Fibroblast of lung (primary cell): ENCODE results near the gene SAE1. TPM values are rescaled to one million over a fixed set of nuclear protein-coding genes. Genes with fewer than 3 reads are reported as not detected.
"Not testable (repeated sequence)": the region's sequence is repeated elsewhere in the genome, so short reads cannot be mapped to it uniquely, and the experiment has no call there.

ENCODE experiments used
- DNase-seq, 2 donors: peaks; one replicate each; pipeline versions ENCODE4 v3.0.0 to v3.0.0-alpha.2; 2010; ENCODE audit warnings: low read depth in 2 of 2
- H2AFZ ChIP-seq: 2 replicates; pipeline ENCODE4 v1.5.1; 2012; ENCODE audit warnings: low read length, control low read depth, inconsistent platforms
- H3K27ac ChIP-seq: 2 replicates; pipeline ENCODE4 v1.5.1; 2011; ENCODE audit warnings: low read length, control low read depth; ENCODE audit not compliant: insufficient read depth
- H3K27me3 ChIP-seq: 2 replicates; pipeline ENCODE4 v1.5.1; 2011; ENCODE audit warnings: mild to moderate bottlenecking, low read length; ENCODE audit not compliant: control insufficient read depth, insufficient read depth
- H3K36me3 ChIP-seq: 2 replicates; pipeline ENCODE4 v1.5.1; 2011; ENCODE audit warnings: low read length; ENCODE audit not compliant: control insufficient read depth, insufficient read depth
- H3K4me1 ChIP-seq: 2 replicates; pipeline ENCODE4 v1.5.1; 2011; ENCODE audit warnings: low read length; ENCODE audit not compliant: control insufficient read depth, insufficient read depth; ENCODE audit errors: extremely low read depth
- H3K4me2 ChIP-seq: 2 replicates; pipeline ENCODE4 v1.5.1; 2011; ENCODE audit warnings: low read length, control low read depth; ENCODE audit not compliant: insufficient read depth; ENCODE audit errors: extremely low read depth
- H3K4me3 ChIP-seq, 4 experiments: fragments of 200-600 bp in 1 of 4; sonication (generic) in 1 of 4; replicated peaks in 1 of 4; 2 replicates each; pipeline ENCODE4 v1.5.1; 2011 to 2016; ENCODE audit warnings: low read length in 4 of 4, low read depth in 3 of 4, mild to moderate bottlenecking in 3 of 4, control low read depth in 2 of 4, inconsistent platforms in 1 of 4, mixed read lengths in 1 of 4; ENCODE audit not compliant: insufficient read depth in 1 of 4; ENCODE audit errors: control extremely low read depth in 1 of 4
- H3K79me2 ChIP-seq: 2 replicates; pipeline ENCODE4 v1.5.1; 2012; ENCODE audit warnings: mild to moderate bottlenecking, low read length, inconsistent platforms; ENCODE audit not compliant: control insufficient read depth, insufficient read depth
- H3K9ac ChIP-seq: 2 replicates; pipeline ENCODE4 v1.5.1; 2011; ENCODE audit warnings: mild to moderate bottlenecking, low read length, control low read depth; ENCODE audit not compliant: insufficient read depth
- H3K9me3 ChIP-seq: 2 replicates; pipeline ENCODE4 v1.5.1; 2012; ENCODE audit warnings: low read depth, low read length; ENCODE audit not compliant: control insufficient read depth, insufficient read depth
- H4K20me1 ChIP-seq: 2 replicates; pipeline ENCODE4 v1.5.1; 2011; ENCODE audit warnings: low read length; ENCODE audit not compliant: control insufficient read depth, insufficient read depth; ENCODE audit errors: extremely low read depth
- CTCF ChIP-seq, 2 donors: IDR thresholded peaks in 1 of 2; conservative IDR thresholded peaks in 1 of 2; 1 replicate in 1 of 2; 2 replicates in 1 of 2; pipeline ENCODE4 v1.5.1; 2011 to 2012; ENCODE audit warnings: low read length in 2 of 2, control low read depth in 1 of 2, inconsistent platforms in 1 of 2, low read depth in 1 of 2, mild to moderate bottlenecking in 1 of 2
- EZH2 ChIP-seq: IDR thresholded peaks from 2 replicates; pipeline ENCODE4 v1.5.1; 2012; ENCODE audit warnings: low read length, control low read depth, mild to moderate bottlenecking; ENCODE audit errors: missing control alignments
- polyA plus RNA-seq, 2 donors: library from polyadenylated mRNA; depleted of rRNA in 1 of 2; stranded (reverse) in 1 of 2; unstranded in 1 of 2; fragments of >200 nt; gene quantifications; 2 replicates each; pipeline ENCODE4 v1.2.1, GENCODE V29; 2011 to 2012; ENCODE audit warnings: missing spikeins in 1 of 2
- total RNA-seq: library from RNA; depleted of rRNA; stranded (reverse); fragments of >200 nt; gene quantifications from 2 replicates; pipeline ENCODE4 v1.2.1, GENCODE V29; 2014

The SAE1 gene
- total and polyA plus RNA-seq, 2 donors (not counting 1 experiment from before 2014, with no cell fraction given) = 97.9 to 152 TPM

GRCh38 chr19:47243364-47243775 lies 112.7 kb downstream of the SAE1 start:
- no peak for DNase-seq
- peak overlapping the region; percentile 82 for H3K4me2 ChIP-seq
- no peaks in the 10 kb centered on the region for H3K79me2 ChIP-seq
- H3K9me3 ChIP-seq = no peaks in the 10 kb centered on the region
- H3K36me3 ChIP-seq = no peaks in the 10 kb centered on the region
- H3K9ac ChIP-seq = peak overlapping the region; percentile 52
- no peaks in the 10 kb centered on the region for H3K27me3 ChIP-seq
- H2AFZ ChIP-seq = peak overlapping the region; percentile 21
- no peak for TF ChIP-seq CTCF (conservative IDR thresholded peaks at IDR 0.05 in 1 of 2, IDR thresholded peaks at IDR 0.05 in 1 of 2; ENCODE audit: low read depth in 1 of 2, low read length in 2 of 2)
- no peak for TF ChIP-seq EZH2
- peaks cover 14% of the 10 kb centered on the region for H3K4me1 ChIP-seq
- no peaks in the 10 kb centered on the region for H4K20me1 ChIP-seq
- H3K4me3 ChIP-seq = peak overlapping the region in 3 of 4 experiments; percentile 24 to 78 (median 54)
- H3K27ac ChIP-seq = peak overlapping the region; percentile 73

GRCh38 chr19:47243776-47244547 lies 113.3 kb downstream of the SAE1 start:
- Histone ChIP-seq H3K27me3 (no peaks in the 10 kb centered on the region), H3K4me1 (peaks cover 14% of the 10 kb centered on the region), H3K79me2 (no peaks in the 10 kb centered on the region), H3K36me3 (no peaks in the 10 kb centered on the region), H4K20me1 (no peaks in the 10 kb centered on the region), H3K9ac (peak overlapping the region; percentile 52), H3K4me3 (peak overlapping the region; percentile 9 to 78 (median 39)), H3K4me2 (peak overlapping the region; percentile 82), H3K9me3 (no peaks in the 10 kb centered on the region), H2AFZ (peak overlapping the region; percentile 44), H3K27ac (peak overlapping the region; percentile 73)
- TF ChIP-seq EZH2 = no peak
- peak; percentile 87 to 88 for TF ChIP-seq CTCF (conservative IDR thresholded peaks at IDR 0.05 in 1 of 2, IDR thresholded peaks at IDR 0.05 in 1 of 2; ENCODE audit: low read depth in 1 of 2, low read length in 2 of 2)
- peak; percentile 94 to 97 for DNase-seq

- peak; percentile 56 to 80 for DNase-seq
Measured at GRCh38 chr19:47247308-47247990, 116.8 kb downstream of the SAE1 start.

GRCh38 chr19:47253016-47253415 lies 122.4 kb downstream of the SAE1 start:
- not testable (repeated sequence) for H3K4me2 ChIP-seq, H3K4me3 ChIP-seq, DNase-seq, H3K36me3 ChIP-seq, H3K4me1 ChIP-seq, H3K9me3 ChIP-seq, H2AFZ ChIP-seq, H3K9ac ChIP-seq, H3K27me3 ChIP-seq, H3K79me2 ChIP-seq, H3K27ac ChIP-seq, H4K20me1 ChIP-seq

More at GRCh38 chr19:47247308-47247990, 116.8 kb downstream of the SAE1 start:
- Histone ChIP-seq H3K9ac (no peak overlapping the region), H3K9me3 (no peaks in the 10 kb centered on the region), H4K20me1 (no peaks in the 10 kb centered on the region), H3K4me2 (peak overlapping the region; percentile 15), H3K27me3 (no peaks in the 10 kb centered on the region), H2AFZ (no peak overlapping the region), H3K4me1 (peaks cover 3% of the 10 kb centered on the region), H3K4me3 (no peak overlapping the region), H3K36me3 (no peaks in the 10 kb centered on the region), H3K79me2 (no peaks in the 10 kb centered on the region), H3K27ac (no peak overlapping the region)
- no peak for TF ChIP-seq EZH2
- TF ChIP-seq CTCF (conservative IDR thresholded peaks at IDR 0.05 in 1 of 2, IDR thresholded peaks at IDR 0.05 in 1 of 2; ENCODE audit: low read depth in 1 of 2, low read length in 2 of 2) = peak; percentile 84 to 89
